ENCODE results near the gene GTF2IRD1.
"Not testable (repeated sequence)": the region's sequence is repeated elsewhere in the genome, so short reads cannot be mapped to it uniquely, and the experiment has no call there.

The GTF2IRD1 gene

DNA sequence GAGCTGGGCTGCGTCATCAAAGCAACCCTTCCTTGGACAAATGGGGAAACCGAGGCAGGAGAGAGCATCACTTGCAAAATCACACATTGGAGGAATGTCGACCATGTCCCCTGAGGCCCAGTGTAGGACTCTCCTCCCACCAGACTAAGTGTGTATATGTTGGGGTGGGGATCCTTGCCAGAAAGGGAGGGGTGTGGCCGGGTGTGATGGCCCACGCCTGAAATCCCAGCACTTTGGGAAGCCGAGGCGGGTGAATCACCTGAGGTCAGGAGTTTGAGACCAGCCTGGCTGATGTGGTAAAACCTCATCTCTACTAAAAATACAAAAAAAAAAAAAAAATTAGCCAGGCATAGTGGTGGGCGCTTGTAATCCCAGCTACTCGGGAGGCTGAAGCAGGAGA is 23.3 kb upstream of the GTF2IRD1 start:
- DNase-seq = not testable (repeated sequence)

DNA sequence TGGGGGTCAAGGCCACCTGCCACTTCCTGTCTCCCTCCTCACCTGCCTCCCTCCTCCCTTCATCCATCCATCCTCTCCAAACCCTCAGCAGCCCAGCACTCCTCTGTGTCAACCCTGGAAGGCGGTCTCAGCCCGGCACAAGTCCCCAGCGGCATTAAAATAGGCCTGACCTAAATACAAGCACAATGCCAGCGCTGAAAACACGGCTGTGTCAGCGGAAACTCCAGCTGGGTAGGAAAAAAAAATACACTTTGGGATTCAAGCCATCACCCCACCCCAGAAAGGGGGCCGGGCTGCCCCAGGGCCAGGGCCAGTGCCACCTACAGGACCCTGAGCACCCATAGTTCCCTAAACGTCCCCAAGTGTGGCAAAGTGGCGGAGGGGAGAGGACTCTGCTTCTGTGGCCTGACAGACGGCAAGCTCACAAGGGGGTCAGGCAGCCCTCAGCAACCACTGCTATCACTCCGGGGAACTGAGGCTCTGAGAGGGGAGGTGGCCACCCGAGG is 22.7 kb upstream of the GTF2IRD1 start:
- H3K4me3 ChIP-seq (ENCODE audit: insufficient read depth, low read depth, low read length, poor library complexity, severe bottlenecking) = no peak overlapping the region
- H3K4me1 ChIP-seq (ENCODE audit: control insufficient read depth, insufficient read depth, low read length, poor library complexity, severe bottlenecking) = no peaks in the 10 kb centered on the region
- no peak overlapping the region for H3K27ac ChIP-seq (ENCODE audit: insufficient read depth, low read length, poor library complexity, severe bottlenecking)
- DNase-seq = no peak
- no peaks in the 10 kb centered on the region for H3K36me3 ChIP-seq (ENCODE audit: control insufficient read depth, insufficient read depth, low read length)
- no peaks in the 10 kb centered on the region for H3K9me3 ChIP-seq (ENCODE audit: control insufficient read depth, low read length)
- no peaks in the 10 kb centered on the region for H3K27me3 ChIP-seq (replicated peaks; ENCODE audit: control insufficient read depth, insufficient read depth, low read length, poor library complexity, severe bottlenecking)

More for the DNA sequence above, 23.3 kb upstream of the GTF2IRD1 start:
- not testable (repeated sequence) for H3K36me3 ChIP-seq (ENCODE audit: control insufficient read depth, insufficient read depth, low read length); H3K4me3 ChIP-seq (ENCODE audit: insufficient read depth, low read depth, low read length, poor library complexity, severe bottlenecking); H3K27me3 ChIP-seq (replicated peaks; ENCODE audit: control insufficient read depth, insufficient read depth, low read length, poor library complexity, severe bottlenecking); H3K9me3 ChIP-seq (ENCODE audit: control insufficient read depth, low read length); H3K27ac ChIP-seq (ENCODE audit: insufficient read depth, low read length, poor library complexity, severe bottlenecking); H3K4me1 ChIP-seq (ENCODE audit: control insufficient read depth, insufficient read depth, low read length, poor library complexity, severe bottlenecking)

DNA sequence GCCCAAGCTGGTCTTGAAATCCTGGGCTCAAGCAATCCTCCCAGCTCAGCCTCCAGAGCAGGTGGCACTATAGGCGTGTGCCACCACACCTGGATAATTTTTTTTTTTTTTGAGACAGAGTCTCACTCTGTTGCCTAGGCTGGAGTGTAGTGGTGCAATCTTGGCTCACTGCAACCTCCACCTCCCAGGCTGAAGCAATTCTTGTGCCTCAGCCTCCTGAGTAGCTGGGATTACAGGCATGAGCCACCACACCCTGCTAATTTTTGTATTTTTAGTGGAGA is 16.5 kb upstream of the GTF2IRD1 start:
- not testable (repeated sequence) for H3K4me3 ChIP-seq (ENCODE audit: insufficient read depth, low read depth, low read length, poor library complexity, severe bottlenecking); H3K27me3 ChIP-seq (replicated peaks; ENCODE audit: control insufficient read depth, insufficient read depth, low read length, poor library complexity, severe bottlenecking); DNase-seq; H3K27ac ChIP-seq (ENCODE audit: insufficient read depth, low read length, poor library complexity, severe bottlenecking); H3K4me1 ChIP-seq (ENCODE audit: control insufficient read depth, insufficient read depth, low read length, poor library complexity, severe bottlenecking); H3K36me3 ChIP-seq (ENCODE audit: control insufficient read depth, insufficient read depth, low read length); H3K9me3 ChIP-seq (ENCODE audit: control insufficient read depth, low read length)

DNA sequence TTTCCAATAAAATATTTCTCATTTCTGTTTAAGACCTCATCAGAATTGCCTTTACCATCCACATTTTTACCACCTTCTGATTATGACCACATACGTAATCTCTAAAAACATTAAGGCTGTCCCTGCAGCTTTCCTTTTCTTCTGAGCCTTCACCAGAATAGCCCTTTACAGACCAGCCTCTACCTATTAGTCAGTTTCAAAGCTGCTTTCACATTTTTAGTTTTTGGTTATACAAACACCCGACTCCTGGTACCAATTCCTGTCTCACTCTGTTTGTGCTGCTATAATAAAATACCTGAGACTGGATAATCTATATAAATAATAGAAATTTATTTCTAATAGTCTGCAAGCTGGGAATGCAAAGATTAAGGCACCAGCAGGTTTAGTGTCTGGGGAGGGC is 15.4 kb upstream of the GTF2IRD1 start:
- Histone ChIP-seq H3K4me3 (ENCODE audit: insufficient read depth, low read depth, low read length, poor library complexity, severe bottlenecking) (no peak overlapping the region), H3K27ac (ENCODE audit: insufficient read depth, low read length, poor library complexity, severe bottlenecking) (no peak overlapping the region), H3K9me3 (ENCODE audit: control insufficient read depth, low read length) (no peaks in the 10 kb centered on the region), H3K27me3 (replicated peaks; ENCODE audit: control insufficient read depth, insufficient read depth, low read length, poor library complexity, severe bottlenecking) (no peaks in the 10 kb centered on the region), H3K36me3 (ENCODE audit: control insufficient read depth, insufficient read depth, low read length) (no peaks in the 10 kb centered on the region), H3K4me1 (ENCODE audit: control insufficient read depth, insufficient read depth, low read length, poor library complexity, severe bottlenecking) (no peaks in the 10 kb centered on the region)
- no peak for DNase-seq

DNA sequence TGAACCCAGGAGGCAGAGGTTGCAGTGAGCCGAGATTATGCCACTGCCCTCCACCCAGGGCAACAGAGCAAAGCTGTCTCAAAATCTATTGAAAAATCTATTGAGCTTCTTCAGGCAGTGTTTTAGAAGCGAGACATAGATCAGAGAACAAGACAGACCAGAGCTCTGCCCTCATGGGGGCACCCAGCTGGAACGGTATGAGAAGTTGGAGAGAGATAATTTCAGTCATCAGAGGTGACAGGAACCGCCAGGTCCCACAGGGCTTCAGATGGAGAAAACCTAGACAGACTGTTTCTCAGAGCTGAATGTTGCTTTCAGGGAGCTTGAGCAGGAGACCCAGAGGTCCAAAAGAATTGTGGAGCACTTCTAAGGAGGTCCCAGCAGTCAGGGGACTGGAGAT is 14.2 kb upstream of the GTF2IRD1 start:
- no peaks in the 10 kb centered on the region for H3K9me3 ChIP-seq (ENCODE audit: control insufficient read depth, low read length)
- no peaks in the 10 kb centered on the region for H3K27me3 ChIP-seq (replicated peaks; ENCODE audit: control insufficient read depth, insufficient read depth, low read length, poor library complexity, severe bottlenecking)
- H3K4me3 ChIP-seq (ENCODE audit: insufficient read depth, low read depth, low read length, poor library complexity, severe bottlenecking) = no peak overlapping the region
- no peak overlapping the region for H3K27ac ChIP-seq (ENCODE audit: insufficient read depth, low read length, poor library complexity, severe bottlenecking)
- no peak for DNase-seq
- no peaks in the 10 kb centered on the region for H3K4me1 ChIP-seq (ENCODE audit: control insufficient read depth, insufficient read depth, low read length, poor library complexity, severe bottlenecking)
- H3K36me3 ChIP-seq (ENCODE audit: control insufficient read depth, insufficient read depth, low read length) = no peaks in the 10 kb centered on the region

DNA sequence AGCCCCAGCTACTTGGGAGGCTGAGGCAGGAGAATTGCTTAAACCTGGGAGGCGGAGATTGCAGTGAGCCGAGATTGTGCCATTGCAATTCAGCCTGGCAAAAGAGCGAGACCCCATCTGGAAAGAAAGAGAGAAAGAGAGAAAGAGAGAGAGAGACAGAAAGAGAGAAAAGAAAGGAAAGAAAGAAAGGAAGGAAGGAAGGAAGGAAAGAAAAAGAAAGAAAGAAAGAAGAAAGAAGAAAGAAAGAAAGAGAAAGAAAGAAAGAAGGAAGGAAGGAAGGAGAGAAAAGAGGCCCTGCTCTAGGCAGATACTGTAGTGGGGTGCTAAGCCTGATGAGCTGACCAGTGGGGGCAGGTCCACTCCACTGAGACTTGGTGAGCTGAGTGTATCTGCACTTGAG is 13.6 kb upstream of the GTF2IRD1 start:
- H3K36me3 ChIP-seq (ENCODE audit: control insufficient read depth, insufficient read depth, low read length); H3K9me3 ChIP-seq (ENCODE audit: control insufficient read depth, low read length); H3K27ac ChIP-seq (ENCODE audit: insufficient read depth, low read length, poor library complexity, severe bottlenecking); H3K4me1 ChIP-seq (ENCODE audit: control insufficient read depth, insufficient read depth, low read length, poor library complexity, severe bottlenecking); H3K27me3 ChIP-seq (replicated peaks; ENCODE audit: control insufficient read depth, insufficient read depth, low read length, poor library complexity, severe bottlenecking); DNase-seq; H3K4me3 ChIP-seq (ENCODE audit: insufficient read depth, low read depth, low read length, poor library complexity, severe bottlenecking): not testable (repeated sequence)

DNA sequence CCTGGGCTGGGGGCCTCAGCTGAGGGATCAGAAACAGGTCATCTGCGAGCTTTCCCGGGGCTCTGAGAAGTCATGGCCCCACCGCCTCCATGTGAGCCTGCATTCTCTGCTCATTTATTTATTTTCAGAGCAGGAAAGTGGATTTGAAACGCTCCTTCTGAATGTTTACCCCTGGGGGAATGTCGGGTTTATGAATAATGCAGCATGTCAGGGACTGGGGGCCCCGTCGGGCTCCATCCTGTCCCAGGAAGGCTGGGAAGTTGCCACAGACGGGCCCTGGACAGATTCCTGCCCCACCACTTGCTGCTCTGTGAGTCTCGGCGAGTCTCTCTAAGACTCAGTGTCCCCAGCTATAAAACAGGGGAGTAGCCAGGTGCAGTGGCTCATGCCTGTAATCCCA is 11.9 kb upstream of the GTF2IRD1 start:
- Histone ChIP-seq H3K27ac (ENCODE audit: insufficient read depth, low read length, poor library complexity, severe bottlenecking) (no peak overlapping the region), H3K27me3 (replicated peaks; ENCODE audit: control insufficient read depth, insufficient read depth, low read length, poor library complexity, severe bottlenecking) (no peaks in the 10 kb centered on the region), H3K4me3 (ENCODE audit: insufficient read depth, low read depth, low read length, poor library complexity, severe bottlenecking) (no peak overlapping the region), H3K4me1 (ENCODE audit: control insufficient read depth, insufficient read depth, low read length, poor library complexity, severe bottlenecking) (no peaks in the 10 kb centered on the region), H3K36me3 (ENCODE audit: control insufficient read depth, insufficient read depth, low read length) (no peaks in the 10 kb centered on the region), H3K9me3 (ENCODE audit: control insufficient read depth, low read length) (no peaks in the 10 kb centered on the region)
- no peak for DNase-seq

DNA sequence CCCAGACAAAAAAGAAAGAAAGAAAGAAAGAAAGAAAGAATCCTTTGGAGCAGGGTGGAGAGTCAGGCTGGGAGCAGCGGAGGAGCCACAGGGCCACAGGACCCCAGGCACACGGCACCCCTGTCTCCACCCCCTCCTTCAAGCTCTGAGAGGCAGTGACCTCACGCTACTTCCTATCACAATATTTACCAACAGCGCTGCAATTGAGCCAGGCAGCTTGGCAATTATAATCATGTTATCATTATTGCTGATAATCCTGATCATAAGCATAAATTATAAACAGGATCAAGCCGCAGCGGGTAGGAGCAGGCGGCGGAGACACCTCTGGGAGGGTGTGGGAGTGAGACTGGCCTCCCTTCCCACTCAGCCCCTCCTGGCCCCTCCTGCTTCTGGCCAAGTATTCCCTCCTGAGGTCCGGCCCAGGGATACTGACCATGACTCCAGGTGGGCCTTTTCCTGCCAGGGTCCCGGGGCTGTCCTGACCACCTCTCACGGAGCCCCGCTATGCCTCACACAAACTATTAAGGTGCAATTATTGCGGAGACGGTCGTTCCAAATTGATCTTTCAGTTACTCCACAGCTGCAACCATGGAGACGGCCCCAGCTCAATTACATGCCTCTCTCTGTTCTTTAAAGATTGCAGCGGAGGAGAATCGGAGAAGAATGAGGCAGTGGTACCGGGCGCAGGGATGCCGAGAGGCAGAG is 10.0 kb upstream of the GTF2IRD1 start:
- H3K27ac ChIP-seq (ENCODE audit: insufficient read depth, low read length, poor library complexity, severe bottlenecking) = no peak overlapping the region
- no peaks in the 10 kb centered on the region for H3K4me1 ChIP-seq (ENCODE audit: control insufficient read depth, insufficient read depth, low read length, poor library complexity, severe bottlenecking)
- H3K27me3 ChIP-seq (replicated peaks; ENCODE audit: control insufficient read depth, insufficient read depth, low read length, poor library complexity, severe bottlenecking) = no peaks in the 10 kb centered on the region
- H3K36me3 ChIP-seq (ENCODE audit: control insufficient read depth, insufficient read depth, low read length) = no peaks in the 10 kb centered on the region
- no peak overlapping the region for H3K4me3 ChIP-seq (ENCODE audit: insufficient read depth, low read depth, low read length, poor library complexity, severe bottlenecking)
- H3K9me3 ChIP-seq (ENCODE audit: control insufficient read depth, low read length) = no peaks in the 10 kb centered on the region
- DNase-seq = no peak

DNA sequence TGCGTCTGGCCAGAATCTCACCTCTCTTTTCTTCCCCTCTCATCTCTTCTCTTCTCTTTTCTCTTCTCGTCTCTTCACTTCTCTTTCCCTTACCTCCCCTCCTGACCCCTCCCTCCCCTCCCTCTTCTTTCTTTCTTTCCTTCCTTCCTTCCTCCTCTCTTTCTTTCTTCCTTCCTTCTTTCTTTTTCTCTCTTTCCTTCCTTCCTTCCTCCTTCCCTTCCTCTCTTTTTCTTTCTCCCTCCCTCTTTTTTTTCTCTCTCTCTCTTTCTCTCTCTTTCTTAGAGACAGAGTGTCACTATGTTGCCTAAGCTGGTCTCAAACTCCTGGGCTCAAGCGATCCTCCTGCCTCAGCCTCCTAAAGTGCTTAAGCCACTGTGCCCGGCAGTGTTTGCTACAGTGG is 4.6 kb upstream of the GTF2IRD1 start:
- Histone ChIP-seq H3K4me3 (ENCODE audit: insufficient read depth, low read depth, low read length, poor library complexity, severe bottlenecking) (no peak overlapping the region), H3K27ac (ENCODE audit: insufficient read depth, low read length, poor library complexity, severe bottlenecking) (no peak overlapping the region), H3K36me3 (ENCODE audit: control insufficient read depth, insufficient read depth, low read length) (no peaks in the 10 kb centered on the region), H3K9me3 (ENCODE audit: control insufficient read depth, low read length) (no peaks in the 10 kb centered on the region), H3K27me3 (replicated peaks; ENCODE audit: control insufficient read depth, insufficient read depth, low read length, poor library complexity, severe bottlenecking) (no peaks in the 10 kb centered on the region), H3K4me1 (ENCODE audit: control insufficient read depth, insufficient read depth, low read length, poor library complexity, severe bottlenecking) (peaks cover 14% of the 10 kb centered on the region)
- DNase-seq = no peak

DNA sequence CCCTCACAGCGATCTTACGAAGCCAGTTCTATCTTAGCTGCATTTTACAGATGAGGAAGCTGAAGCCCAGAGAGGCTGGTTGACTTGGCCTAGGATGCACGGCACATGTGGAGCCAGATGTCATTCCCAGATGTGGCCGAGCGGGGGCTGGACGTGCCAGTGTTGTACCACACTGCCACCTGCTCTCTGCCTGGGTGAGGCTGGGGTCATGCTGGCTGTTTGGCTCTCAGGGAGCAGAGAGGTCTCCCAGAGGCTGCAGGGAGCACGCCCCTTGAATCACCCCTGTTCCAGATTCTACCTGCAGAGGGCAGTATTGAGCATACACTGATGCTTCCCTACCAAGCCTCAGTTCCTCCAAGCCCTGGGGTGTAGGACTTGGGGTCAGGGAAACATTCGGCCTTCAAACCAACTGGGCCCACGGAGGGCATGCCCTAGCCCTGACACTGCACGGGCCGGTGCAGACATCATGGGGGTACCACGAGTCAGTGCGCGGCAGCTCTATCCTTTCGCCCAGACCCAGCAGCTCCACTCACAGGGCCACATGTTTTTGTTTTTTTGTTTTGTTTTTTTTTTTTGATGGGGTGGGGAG is 3.8 kb upstream of the GTF2IRD1 start:
- DNase-seq = peak; percentile 22 to 52 (median 32)

More for the DNA sequence above, 3.8 kb upstream of the GTF2IRD1 start:
- Histone ChIP-seq H3K36me3 (ENCODE audit: control insufficient read depth, insufficient read depth, low read length) (no peaks in the 10 kb centered on the region), H3K9me3 (ENCODE audit: control insufficient read depth, low read length) (no peaks in the 10 kb centered on the region), H3K4me3 (ENCODE audit: insufficient read depth, low read depth, low read length, poor library complexity, severe bottlenecking) (no peak overlapping the region), H3K27me3 (replicated peaks; ENCODE audit: control insufficient read depth, insufficient read depth, low read length, poor library complexity, severe bottlenecking) (no peaks in the 10 kb centered on the region), H3K27ac (ENCODE audit: insufficient read depth, low read length, poor library complexity, severe bottlenecking) (no peak overlapping the region), H3K4me1 (ENCODE audit: control insufficient read depth, insufficient read depth, low read length, poor library complexity, severe bottlenecking) (peaks cover 14% of the 10 kb centered on the region)
